HepG2 (cell line): Measurements from ENCODE around the gene WBP1. TPM values are rescaled to one million over a fixed set of nuclear protein-coding genes. Genes with fewer than 3 reads are reported as not detected.
A peak's percentile ranks its signal among the peaks of the same experiment; 100 is the strongest.

Experiments used
- HNF4G ChIP-seq, 2 experiments: sonication (generic) in 1 of 2; formaldehyde crosslinking in 1 of 2; IDR thresholded peaks; 2 replicates each; pipeline versions ENCODE4 v1.4.0 to v1.6.1; 2011 to 2020; ENCODE audit warnings: borderline replicate concordance in 2 of 2, low read depth in 2 of 2, mild to moderate bottlenecking in 2 of 2, low read length in 1 of 2, missing genetic modification reagents in 1 of 2, moderate library complexity in 1 of 2
- HNRNPLL ChIP-seq: fragments of 200-400 bp; formaldehyde crosslinking; IDR thresholded peaks from 2 replicates; pipeline ENCODE4 v1.6.1; 2017; ENCODE audit warnings: mild to moderate bottlenecking, low read depth, low read length; ENCODE audit not compliant: poor library complexity, severe bottlenecking
- KDM2A ChIP-seq: sonication (generic); formaldehyde crosslinking; IDR thresholded peaks from 2 replicates; pipeline ENCODE4 v1.4.0; 2020; ENCODE audit warnings: low read depth, missing genetic modification reagents, borderline replicate concordance
- NKX3-1 ChIP-seq: sonication (generic); formaldehyde crosslinking; IDR thresholded peaks from 2 replicates; pipeline ENCODE4 v1.5.0; 2020; ENCODE audit warnings: missing genetic modification reagents
- SP2 ChIP-seq: sonication (generic); formaldehyde crosslinking; IDR thresholded peaks from 2 replicates; pipeline ENCODE4 v1.5.1; 2020; ENCODE audit warnings: mild to moderate bottlenecking, missing genetic modification reagents
- STAG1 ChIP-seq: sonication (generic); formaldehyde crosslinking; IDR thresholded peaks from 2 replicates; pipeline ENCODE4 v1.4.0; 2020; ENCODE audit warnings: missing genetic modification reagents
- TBX2 ChIP-seq: sonication (generic); formaldehyde crosslinking; IDR thresholded peaks from 2 replicates; pipeline ENCODE4 v1.5.0; 2020; ENCODE audit warnings: missing genetic modification reagents, mild to moderate bottlenecking, borderline replicate concordance
- YEATS2 ChIP-seq: sonication (generic); formaldehyde crosslinking; IDR thresholded peaks from 2 replicates; pipeline ENCODE4 v1.4.0; 2020; ENCODE audit warnings: missing genetic modification reagents, borderline replicate concordance
- ZMAT3 ChIP-seq: sonication (generic); formaldehyde crosslinking; conservative IDR thresholded peaks from 2 replicates; pipeline ENCODE4 v1.7.0; 2021; ENCODE audit warnings: missing genetic modification reagents
- ZNF468 ChIP-seq: sonication (generic); formaldehyde crosslinking; IDR thresholded peaks from 2 replicates; pipeline ENCODE4 v1.8.0; 2022; ENCODE audit warnings: mild to moderate bottlenecking, moderate library complexity, missing genetic modification reagents
- ZNF607 ChIP-seq: sonication (generic); formaldehyde crosslinking; IDR thresholded peaks from 2 replicates; pipeline ENCODE4 v1.5.1; 2020; ENCODE audit warnings: missing genetic modification reagents, mild to moderate bottlenecking, borderline replicate concordance
- ZNF780A ChIP-seq: sonication (generic); formaldehyde crosslinking; IDR thresholded peaks from 2 replicates; pipeline ENCODE4 v1.8.0; 2022; ENCODE audit warnings: mild to moderate bottlenecking, missing genetic modification reagents, moderate library complexity
- polyA plus RNA-seq, 8 experiments: library from polyadenylated mRNA; depleted of rRNA in 3 of 8; stranded (reverse) in 7 of 8; unstranded in 1 of 8; fragments of >200 nt; fragmentation: Illumina TruSeq in 4 of 8; extraction: Trizol in 4 of 8; gene quantifications; 2 replicates each; pipeline versions ENCODE4 v1.2.1 to v1.2.3, GENCODE V29; 2011 to 2016; ENCODE audit warnings: low read depth in 4 of 8, missing spikeins in 1 of 8, mixed read lengths in 1 of 8; ENCODE audit not compliant: insufficient read depth in 1 of 8
- total RNA-seq, 5 experiments: library from RNA; depleted of rRNA; stranded (reverse); fragments of >200 nt; fragmentation: Illumina TruSeq; extraction: Trizol; gene quantifications; 2 replicates each; pipeline ENCODE4 v1.2.3, GENCODE V29; 2016; ENCODE audit warnings: low read depth in 1 of 5
- TF ChIP-seq, protein P1 (sequence below): sonication (generic); formaldehyde crosslinking; IDR thresholded peaks from 2 replicates; pipeline ENCODE4 v1.5.0; 2020; ENCODE audit warnings: mild to moderate bottlenecking, missing genetic modification reagents, moderate library complexity
- TF ChIP-seq, protein P2 (sequence below): sonication (generic); formaldehyde crosslinking; IDR thresholded peaks from 2 replicates; pipeline ENCODE4 v1.4.0; 2020; ENCODE audit warnings: missing genetic modification reagents

The WBP1 gene
- total and polyA plus RNA-seq, 2 of the 13 experiments (the other 11 are each of a cell fraction or from before 2014, with no cell fraction given) = 38.8 to 85.7 TPM

DNA sequence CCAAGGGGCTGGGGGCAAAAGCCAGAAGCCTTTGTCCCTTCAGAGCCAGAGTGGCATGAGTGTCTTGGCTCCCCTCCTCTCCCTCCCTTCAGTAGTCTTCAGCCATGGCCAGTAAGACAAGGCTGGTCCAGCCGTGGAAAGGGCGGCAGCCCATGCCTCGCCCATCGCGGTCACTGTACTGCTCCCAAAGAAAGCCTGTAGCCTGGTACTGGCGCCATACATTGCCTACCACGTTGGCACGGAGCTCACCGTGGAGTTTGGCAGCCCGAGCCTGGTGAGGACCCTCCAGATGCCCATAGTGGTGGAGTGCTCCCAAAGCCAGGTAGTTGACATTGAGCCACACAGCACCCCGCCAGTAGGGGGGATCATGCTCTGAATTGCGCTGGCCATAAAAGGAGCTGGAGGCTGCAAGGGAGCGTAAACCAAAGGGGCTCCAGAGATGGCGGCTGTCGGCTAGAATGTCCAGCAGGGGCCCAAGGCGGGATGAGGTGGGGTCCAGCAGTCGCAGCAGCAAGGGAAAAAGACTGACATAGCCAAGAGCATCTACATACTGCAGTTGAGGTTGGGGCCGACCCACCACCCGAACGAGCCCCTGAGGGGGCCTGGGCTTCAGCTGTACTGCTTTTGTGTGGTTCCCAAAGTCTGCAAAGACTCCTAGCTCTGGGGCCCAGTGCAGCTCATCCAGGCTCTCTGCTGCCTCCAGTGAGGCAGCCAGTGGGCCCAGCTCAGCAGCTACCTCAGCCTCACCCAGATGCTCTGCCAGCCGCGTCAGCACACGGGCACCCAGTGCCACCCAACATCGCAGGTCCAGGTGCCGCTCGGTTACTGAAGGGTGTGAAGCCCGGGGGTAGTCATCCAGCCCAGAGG is 3.2 kb downstream of the WBP1 start (continued):
- TF ChIP-seq ZMAT3 (CRISPR knock-in tag) (no peak), TBX2 (CRISPR knock-in tag) (0 out of 2 replicates have a peak, but pooled peaks have one; percentile 3), ZNF468 (CRISPR knock-in tag) (0 out of 2 replicates have a peak, but pooled peaks have one; percentile 59), YEATS2 (CRISPR knock-in tag) (0 out of 2 replicates have a peak, but pooled peaks have one; percentile 25), HNRNPLL (peak; percentile 20), HNF4G (IDR thresholded peaks at IDR 0.05; ENCODE audit: borderline replicate concordance, low read depth, low read length) (no peak), HNF4G (CRISPR knock-in tag; IDR thresholded peaks at IDR 0.05; ENCODE audit: borderline replicate concordance, low read depth) (no peak), KDM2A (CRISPR knock-in tag) (peak; percentile 20; the same call in 1 of the 2 replicates), NKX3-1 (CRISPR knock-in tag) (0 out of 2 replicates have a peak, but pooled peaks have one; percentile 21), ZNF780A (no peak), ZNF607 (0 out of 2 replicates have a peak, but pooled peaks have one; percentile 41), STAG1 (CRISPR knock-in tag) (peak; percentile 58), SP2 (peak; percentile 5; the same call in 1 of the 2 replicates)
- TF ChIP-seq, protein P1, sequence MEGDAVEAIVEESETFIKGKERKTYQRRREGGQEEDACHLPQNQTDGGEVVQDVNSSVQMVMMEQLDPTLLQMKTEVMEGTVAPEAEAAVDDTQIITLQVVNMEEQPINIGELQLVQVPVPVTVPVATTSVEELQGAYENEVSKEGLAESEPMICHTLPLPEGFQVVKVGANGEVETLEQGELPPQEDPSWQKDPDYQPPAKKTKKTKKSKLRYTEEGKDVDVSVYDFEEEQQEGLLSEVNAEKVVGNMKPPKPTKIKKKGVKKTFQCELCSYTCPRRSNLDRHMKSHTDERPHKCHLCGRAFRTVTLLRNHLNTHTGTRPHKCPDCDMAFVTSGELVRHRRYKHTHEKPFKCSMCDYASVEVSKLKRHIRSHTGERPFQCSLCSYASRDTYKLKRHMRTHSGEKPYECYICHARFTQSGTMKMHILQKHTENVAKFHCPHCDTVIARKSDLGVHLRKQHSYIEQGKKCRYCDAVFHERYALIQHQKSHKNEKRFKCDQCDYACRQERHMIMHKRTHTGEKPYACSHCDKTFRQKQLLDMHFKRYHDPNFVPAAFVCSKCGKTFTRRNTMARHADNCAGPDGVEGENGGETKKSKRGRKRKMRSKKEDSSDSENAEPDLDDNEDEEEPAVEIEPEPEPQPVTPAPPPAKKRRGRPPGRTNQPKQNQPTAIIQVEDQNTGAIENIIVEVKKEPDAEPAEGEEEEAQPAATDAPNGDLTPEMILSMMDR (CRISPR knock-in tag) = peak; percentile 64
- TF ChIP-seq, protein P2, sequence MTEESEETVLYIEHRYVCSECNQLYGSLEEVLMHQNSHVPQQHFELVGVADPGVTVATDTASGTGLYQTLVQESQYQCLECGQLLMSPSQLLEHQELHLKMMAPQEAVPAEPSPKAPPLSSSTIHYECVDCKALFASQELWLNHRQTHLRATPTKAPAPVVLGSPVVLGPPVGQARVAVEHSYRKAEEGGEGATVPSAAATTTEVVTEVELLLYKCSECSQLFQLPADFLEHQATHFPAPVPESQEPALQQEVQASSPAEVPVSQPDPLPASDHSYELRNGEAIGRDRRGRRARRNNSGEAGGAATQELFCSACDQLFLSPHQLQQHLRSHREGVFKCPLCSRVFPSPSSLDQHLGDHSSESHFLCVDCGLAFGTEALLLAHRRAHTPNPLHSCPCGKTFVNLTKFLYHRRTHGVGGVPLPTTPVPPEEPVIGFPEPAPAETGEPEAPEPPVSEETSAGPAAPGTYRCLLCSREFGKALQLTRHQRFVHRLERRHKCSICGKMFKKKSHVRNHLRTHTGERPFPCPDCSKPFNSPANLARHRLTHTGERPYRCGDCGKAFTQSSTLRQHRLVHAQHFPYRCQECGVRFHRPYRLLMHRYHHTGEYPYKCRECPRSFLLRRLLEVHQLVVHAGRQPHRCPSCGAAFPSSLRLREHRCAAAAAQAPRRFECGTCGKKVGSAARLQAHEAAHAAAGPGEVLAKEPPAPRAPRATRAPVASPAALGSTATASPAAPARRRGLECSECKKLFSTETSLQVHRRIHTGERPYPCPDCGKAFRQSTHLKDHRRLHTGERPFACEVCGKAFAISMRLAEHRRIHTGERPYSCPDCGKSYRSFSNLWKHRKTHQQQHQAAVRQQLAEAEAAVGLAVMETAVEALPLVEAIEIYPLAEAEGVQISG (CRISPR knock-in tag) = peak; percentile 49; the same call in 1 of the 2 replicates
